HL-60 (cell line): ENCODE measurements around the gene PGBD5.

ENCODE experiments used
- DNase-seq, 2 experiments: peaks; one replicate each; pipeline ENCODE4 v3.0.0-alpha.2; 2010 to 2020; ENCODE audit warnings: low read depth in 1 of 2, low spot score in 1 of 2
- H3K27ac ChIP-seq: fragments of 250-450 bp; sonication (Bioruptor Pico); replicated peaks from 2 replicates; pipeline ENCODE4 v1.5.1; 2020; ENCODE audit warnings: mild to moderate bottlenecking, moderate library complexity
- H3K27me3 ChIP-seq: fragments of 250-450 bp; sonication (Bioruptor Pico); 2 replicates; pipeline ENCODE4 v1.5.1; 2021; ENCODE audit warnings: mild to moderate bottlenecking, moderate library complexity; ENCODE audit not compliant: insufficient read depth, poor library complexity, severe bottlenecking
- H3K4me3 ChIP-seq: replicated peaks from 2 replicates; pipeline ENCODE4 v1.5.1; 2011; ENCODE audit warnings: mild to moderate bottlenecking, control low read depth, low read length; ENCODE audit not compliant: insufficient read depth
- GABPA ChIP-seq: IDR thresholded peaks from 2 replicates; pipeline ENCODE4 v1.6.1; 2012; ENCODE audit warnings: low read depth
- POLR2AphosphoS5 ChIP-seq: IDR thresholded peaks from 2 replicates; pipeline ENCODE4 v1.6.1; 2012; ENCODE audit warnings: low read depth
- REST ChIP-seq: IDR thresholded peaks from 2 replicates; pipeline ENCODE4 v1.6.1; 2012; ENCODE audit warnings: low read depth; ENCODE audit not compliant: insufficient replicate concordance
- SPI1 ChIP-seq: IDR thresholded peaks from 2 replicates; pipeline ENCODE4 v1.6.1; 2012; ENCODE audit warnings: low read depth, mild to moderate bottlenecking, borderline replicate concordance
- TF ChIP-seq, protein P1 (sequence below): IDR thresholded peaks from one replicate; pipeline ENCODE4 v1.5.1; 2011; ENCODE audit warnings: low read length, control low read depth, inconsistent platforms; ENCODE audit not compliant: insufficient read depth

The PGBD5 gene

DNA sequence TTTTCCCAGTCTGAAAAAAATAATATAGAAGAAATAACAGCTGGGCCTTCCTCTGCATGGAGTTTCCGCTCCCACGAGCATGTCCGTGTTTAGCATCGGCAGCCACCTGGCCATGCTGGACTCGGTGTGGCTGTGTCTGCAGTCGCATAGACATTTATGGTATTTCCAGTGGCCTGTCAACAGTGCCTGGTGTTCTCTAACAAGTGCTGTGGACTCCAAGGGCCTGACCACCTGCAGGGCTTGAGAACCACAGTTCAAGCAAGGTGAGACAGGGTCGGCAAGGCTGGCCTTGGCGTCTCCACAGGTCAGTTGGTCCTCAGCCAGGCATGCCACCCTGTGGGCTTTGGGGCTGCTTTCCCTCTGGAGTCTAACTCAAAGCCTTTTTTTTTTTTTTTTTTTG, 124.8 kb downstream of the PGBD5 start:
- DNase-seq: no peak
- TF ChIP-seq REST: no peak
- no peak for TF ChIP-seq SPI1
- no peak for TF ChIP-seq POLR2AphosphoS5
- TF ChIP-seq GABPA: no peak
- TF ChIP-seq, protein P1, sequence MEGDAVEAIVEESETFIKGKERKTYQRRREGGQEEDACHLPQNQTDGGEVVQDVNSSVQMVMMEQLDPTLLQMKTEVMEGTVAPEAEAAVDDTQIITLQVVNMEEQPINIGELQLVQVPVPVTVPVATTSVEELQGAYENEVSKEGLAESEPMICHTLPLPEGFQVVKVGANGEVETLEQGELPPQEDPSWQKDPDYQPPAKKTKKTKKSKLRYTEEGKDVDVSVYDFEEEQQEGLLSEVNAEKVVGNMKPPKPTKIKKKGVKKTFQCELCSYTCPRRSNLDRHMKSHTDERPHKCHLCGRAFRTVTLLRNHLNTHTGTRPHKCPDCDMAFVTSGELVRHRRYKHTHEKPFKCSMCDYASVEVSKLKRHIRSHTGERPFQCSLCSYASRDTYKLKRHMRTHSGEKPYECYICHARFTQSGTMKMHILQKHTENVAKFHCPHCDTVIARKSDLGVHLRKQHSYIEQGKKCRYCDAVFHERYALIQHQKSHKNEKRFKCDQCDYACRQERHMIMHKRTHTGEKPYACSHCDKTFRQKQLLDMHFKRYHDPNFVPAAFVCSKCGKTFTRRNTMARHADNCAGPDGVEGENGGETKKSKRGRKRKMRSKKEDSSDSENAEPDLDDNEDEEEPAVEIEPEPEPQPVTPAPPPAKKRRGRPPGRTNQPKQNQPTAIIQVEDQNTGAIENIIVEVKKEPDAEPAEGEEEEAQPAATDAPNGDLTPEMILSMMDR: no peak

GRCh38 chr1:230300322-230301301, 125.5 kb downstream of the PGBD5 start:
- no peak overlapping the region for H3K4me3 ChIP-seq
- TF ChIP-seq POLR2AphosphoS5: no peak
- no peak for TF ChIP-seq REST
- no peak for TF ChIP-seq SPI1
- TF ChIP-seq, protein P1: no peak
- TF ChIP-seq GABPA: no peak
- no peaks in the 10 kb centered on the region for H3K27me3 ChIP-seq
- H3K27ac ChIP-seq: no peak overlapping the region
- no peak for DNase-seq

More for the DNA sequence above, 124.8 kb downstream of the PGBD5 start:
- no peak overlapping the region for H3K4me3 ChIP-seq
- no peak overlapping the region for H3K27ac ChIP-seq
- no peaks in the 10 kb centered on the region for H3K27me3 ChIP-seq

GRCh38 chr1:230299191-230300006, 126.7 kb downstream of the PGBD5 start:
- H3K4me3 ChIP-seq: no peak overlapping the region
- no peak for DNase-seq
- no peaks in the 10 kb centered on the region for H3K27me3 ChIP-seq
- TF ChIP-seq POLR2AphosphoS5 (no peak), SPI1 (peak; percentile 31; the same call in 1 of the 2 replicates)
- no peak overlapping the region for H3K27ac ChIP-seq

DNA sequence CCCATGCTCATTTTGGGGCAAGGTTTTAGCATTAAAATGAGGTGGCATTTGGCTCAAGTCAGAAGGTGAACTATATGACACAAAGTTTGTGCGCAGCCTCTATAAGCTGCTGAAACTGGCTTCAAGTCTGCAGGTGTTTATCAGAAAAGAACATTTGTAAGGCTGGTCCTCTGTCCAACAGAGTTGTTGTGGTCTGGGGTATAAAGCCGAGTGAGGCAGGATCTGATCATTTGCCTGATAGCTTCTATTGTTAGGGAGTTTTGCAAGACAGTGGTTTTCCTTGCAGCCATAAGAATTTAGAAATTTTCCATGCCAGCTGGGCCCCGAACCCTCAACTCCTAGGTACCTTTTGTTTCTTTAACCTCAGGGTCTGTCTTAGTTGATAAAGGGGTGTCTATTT, 130.8 kb downstream of the PGBD5 start:
- DNase-seq: no peak
- Histone ChIP-seq H3K27ac (no peak overlapping the region), H3K27me3 (no peaks in the 10 kb centered on the region), H3K4me3 (no peak overlapping the region)
- TF ChIP-seq GABPA: no peak
- TF ChIP-seq REST: no peak
- TF ChIP-seq, protein P1: no peak
- TF ChIP-seq SPI1: no peak
- TF ChIP-seq POLR2AphosphoS5: no peak
